ENCODE results near the gene CTSF. TPM values are rescaled to one million over a fixed set of nuclear protein-coding genes. Genes with fewer than 3 reads are reported as not detected.
A peak's percentile ranks its signal among the peaks of the same experiment; 100 is the strongest.
"Not testable (repeated sequence)": the region's sequence is repeated elsewhere in the genome, so short reads cannot be mapped to it uniquely, and the experiment has no call there.

Gene CTSF
- total RNA-seq, 2 experiments from 2014 or later = 3.5 to 3.9 TPM

GRCh38 chr11:66582565-66583147 lies 14.2 kb upstream of the CTSF start:
- H3K4me1 Mint-ChIP-seq; H3K27me3 Mint-ChIP-seq; H3K4me3 Mint-ChIP-seq; H3K36me3 Mint-ChIP-seq (ENCODE audit: low read depth); H3K9me3 Mint-ChIP-seq; H3K27ac Mint-ChIP-seq; POLR2A ChIA-PET; DNase-seq: not testable (repeated sequence)
- CTCF ChIA-PET = interaction anchor here (1.6 kb wide), 1 partner anchor 14 kb away, joined by 3 read pairs; the partner anchor contains the start of gene CTSF

- DNase-seq = no peak
- no peak overlapping the region for H3K27ac Mint-ChIP-seq
- ChIA-PET POLR2A (no interaction called here), CTCF (interaction anchor here (0.6 to 1.7 kb wide), 7 partner anchors 8 to 97 kb away, joined by 3 to 12 read pairs (median 4); partner anchors contain the start of genes CCDC87, CTSF, RBM4 and RBM4B)
- peaks cover 9% of the 10 kb centered on the region for H3K4me1 Mint-ChIP-seq
- peaks cover 10% of the 10 kb centered on the region for H3K9me3 Mint-ChIP-seq
- peaks cover 3% of the 10 kb centered on the region for H3K27me3 Mint-ChIP-seq
- no peak overlapping the region for H3K4me3 Mint-ChIP-seq
- no peaks in the 10 kb centered on the region for H3K36me3 Mint-ChIP-seq (ENCODE audit: low read depth)
Observed at GRCh38 chr11:66581261-66581660, 12.9 kb upstream of the CTSF start.

- peaks cover 10% of the 10 kb centered on the region for H3K9me3 Mint-ChIP-seq
- no peaks in the 10 kb centered on the region for H3K36me3 Mint-ChIP-seq (ENCODE audit: low read depth)
- no peak overlapping the region for H3K4me3 Mint-ChIP-seq
- H3K27ac Mint-ChIP-seq = no peak overlapping the region
- H3K27me3 Mint-ChIP-seq = peaks cover 3% of the 10 kb centered on the region
- CTCF ChIA-PET = interaction anchor here (0.6 to 1.7 kb wide), 6 partner anchors 10 to 98 kb away, joined by 3 to 12 read pairs (median 4); partner anchors contain the start of genes CCDC87, RBM4 and RBM4B
- no peak for DNase-seq
- peaks cover 9% of the 10 kb centered on the region for H3K4me1 Mint-ChIP-seq
- POLR2A ChIA-PET = no interaction called here
Observed at GRCh38 chr11:66580803-66581202, 12.4 kb upstream of the CTSF start.

- Mint-ChIP-seq H3K4me1 (peaks cover 9% of the 10 kb centered on the region), H3K27me3 (peaks cover 7% of the 10 kb centered on the region), H3K36me3 (ENCODE audit: low read depth) (no peaks in the 10 kb centered on the region), H3K4me3 (no peak overlapping the region), H3K27ac (no peak overlapping the region), H3K9me3 (peaks cover 10% of the 10 kb centered on the region)
- ChIA-PET CTCF (interaction anchor here (0.6 to 2.7 kb wide), 5 partner anchors 11 to 650 kb away, joined by 3 to 30 read pairs (median 5); partner anchors contain the start of genes CCDC87, CTSF and RBM4B), POLR2A (no interaction called here)
- DNase-seq = peak; percentile 72
Observed at GRCh38 chr11:66579017-66579606, 10.7 kb upstream of the CTSF start.

- CTCF ChIA-PET = interaction anchor here (0.8 kb wide), 1 partner anchor 11 kb away, joined by 3 read pairs; no protein-coding TSS in a partner anchor
Observed at GRCh38 chr11:66570850-66571180, 2.4 kb upstream of the CTSF start.

GRCh38 chr11:66570079-66570849 lies 1.9 kb upstream of the CTSF start:
- Mint-ChIP-seq H3K9me3 (no peaks in the 10 kb centered on the region), H3K4me3 (no peak overlapping the region), H3K27me3 (peaks cover 17% of the 10 kb centered on the region), H3K4me1 (peaks cover 5% of the 10 kb centered on the region), H3K27ac (no peak overlapping the region), H3K36me3 (ENCODE audit: low read depth) (no peaks in the 10 kb centered on the region)
- ChIA-PET CTCF (interaction anchor here (0.6 to 2.1 kb wide), 6 partner anchors 10 to 1835 kb away, joined by 3 to 5 read pairs (median 3); partner anchors contain the start of genes CCDC87 and CCS), POLR2A (no interaction called here)
- no peak for DNase-seq

More at GRCh38 chr11:66570850-66571180, 2.4 kb upstream of the CTSF start:
- H3K4me1 Mint-ChIP-seq = peaks cover 5% of the 10 kb centered on the region
- H3K4me3 Mint-ChIP-seq = no peak overlapping the region
- no peak for DNase-seq
- H3K27ac Mint-ChIP-seq = no peak overlapping the region
- peaks cover 17% of the 10 kb centered on the region for H3K27me3 Mint-ChIP-seq
- POLR2A ChIA-PET = no interaction called here
- H3K36me3 Mint-ChIP-seq (ENCODE audit: low read depth) = no peaks in the 10 kb centered on the region
- H3K9me3 Mint-ChIP-seq = no peaks in the 10 kb centered on the region

GRCh38 chr11:66569076-66569475 lies 670 bp upstream of the CTSF start:
- Mint-ChIP-seq H3K9me3 (no peaks in the 10 kb centered on the region), H3K36me3 (ENCODE audit: low read depth) (no peaks in the 10 kb centered on the region), H3K4me3 (no peak overlapping the region), H3K27ac (no peak overlapping the region), H3K27me3 (peaks cover 13% of the 10 kb centered on the region), H3K4me1 (peaks cover 5% of the 10 kb centered on the region)
- DNase-seq = no peak
- POLR2A ChIA-PET = no interaction called here
- CTCF ChIA-PET = interaction anchor here (0.7 to 2.1 kb wide), 8 partner anchors 9 to 257 kb away, joined by 3 to 5 read pairs (median 3); partner anchors contain the start of genes CCDC87, CCS and RBM14

- no peak for DNase-seq
- Mint-ChIP-seq H3K4me3 (peak overlapping the region; percentile 67), H3K27ac (no peak overlapping the region), H3K36me3 (ENCODE audit: low read depth) (no peaks in the 10 kb centered on the region), H3K4me1 (peaks cover 5% of the 10 kb centered on the region), H3K9me3 (no peaks in the 10 kb centered on the region), H3K27me3 (peaks cover 13% of the 10 kb centered on the region)
- ChIA-PET POLR2A (interaction anchor here (0.6 kb wide), 1 partner anchor 118 kb away, joined by 3 read pairs; no protein-coding TSS in a partner anchor), CTCF (interaction anchor here (0.6 to 1.7 kb wide), 4 partner anchors 11 to 256 kb away, joined by 3 to 4 read pairs (median 3); no protein-coding TSS in a partner anchor)
Observed at GRCh38 chr11:66567787-66568123, 651 bp downstream of the CTSF start.

- Mint-ChIP-seq H3K9me3 (no peaks in the 10 kb centered on the region), H3K36me3 (ENCODE audit: low read depth) (no peaks in the 10 kb centered on the region), H3K27ac (no peak overlapping the region), H3K4me3 (no peak overlapping the region), H3K4me1 (peaks cover 5% of the 10 kb centered on the region), H3K27me3 (peaks cover 13% of the 10 kb centered on the region)
- CTCF ChIA-PET = interaction anchor here (0.6 kb wide), 2 partner anchors 11 to 50 kb away, joined by 3 read pairs; no protein-coding TSS in a partner anchor
- POLR2A ChIA-PET = no interaction called here
- no peak for DNase-seq
Observed at GRCh38 chr11:66566221-66566620, 2.2 kb downstream of the CTSF start.

GRCh38 chr11:66564984-66565383 lies 3.4 kb downstream of the CTSF start:
- Mint-ChIP-seq H3K4me3 (no peak overlapping the region), H3K27ac (no peak overlapping the region), H3K36me3 (ENCODE audit: low read depth) (no peaks in the 10 kb centered on the region), H3K4me1 (peaks cover 5% of the 10 kb centered on the region), H3K9me3 (no peaks in the 10 kb centered on the region), H3K27me3 (peaks cover 13% of the 10 kb centered on the region)
- no peak for DNase-seq
- CTCF ChIA-PET = interaction anchor here (1.1 kb wide), 1 partner anchor 72 kb away, joined by 5 read pairs; no protein-coding TSS in a partner anchor
- POLR2A ChIA-PET = no interaction called here

GRCh38 chr11:66564538-66564937 lies 3.9 kb downstream of the CTSF start:
- H3K9me3 Mint-ChIP-seq = no peaks in the 10 kb centered on the region
- H3K36me3 Mint-ChIP-seq (ENCODE audit: low read depth) = no peaks in the 10 kb centered on the region
- no peak for DNase-seq
- H3K4me1 Mint-ChIP-seq = peaks cover 5% of the 10 kb centered on the region
- H3K27ac Mint-ChIP-seq = no peak overlapping the region
- POLR2A ChIA-PET = no interaction called here
- no peak overlapping the region for H3K4me3 Mint-ChIP-seq
- CTCF ChIA-PET = interaction anchor here (1.1 kb wide), 1 partner anchor 72 kb away, joined by 5 read pairs; no protein-coding TSS in a partner anchor
- H3K27me3 Mint-ChIP-seq = peaks cover 13% of the 10 kb centered on the region

GRCh38 chr11:66563832-66564231 lies 4.6 kb downstream of the CTSF start:
- CTCF ChIA-PET = interaction anchor here (0.6 to 1.0 kb wide), 4 partner anchors 18 to 114 kb away, joined by 3 to 4 read pairs (median 4); partner anchors contain the start of genes ACTN3, RBM4B and ZDHHC24
- no peak overlapping the region for H3K4me3 Mint-ChIP-seq
- H3K27me3 Mint-ChIP-seq = peaks cover 13% of the 10 kb centered on the region
- peaks cover 6% of the 10 kb centered on the region for H3K4me1 Mint-ChIP-seq
- no peaks in the 10 kb centered on the region for H3K36me3 Mint-ChIP-seq (ENCODE audit: low read depth)
- no peak overlapping the region for H3K27ac Mint-ChIP-seq
- no peaks in the 10 kb centered on the region for H3K9me3 Mint-ChIP-seq
- POLR2A ChIA-PET = no interaction called here
- no peak for DNase-seq

All from activated CD4-positive, alpha-beta T cell treated with anti-CD3 and anti-CD28 coated beads, Interleukin-2, amount 10 ng/mL, durations not matched to agents 7 days and 5 days (primary cell).